Measurements from ENCODE around the gene DHX8. TPM values are rescaled to one million over a fixed set of nuclear protein-coding genes. Genes with fewer than 3 reads are reported as not detected.
A peak's percentile ranks its signal among the peaks of the same experiment; 100 is the strongest.

DHX8 gene
- total RNA-seq, 1 experiment from 2014 or later = 23.7 TPM

DNA sequence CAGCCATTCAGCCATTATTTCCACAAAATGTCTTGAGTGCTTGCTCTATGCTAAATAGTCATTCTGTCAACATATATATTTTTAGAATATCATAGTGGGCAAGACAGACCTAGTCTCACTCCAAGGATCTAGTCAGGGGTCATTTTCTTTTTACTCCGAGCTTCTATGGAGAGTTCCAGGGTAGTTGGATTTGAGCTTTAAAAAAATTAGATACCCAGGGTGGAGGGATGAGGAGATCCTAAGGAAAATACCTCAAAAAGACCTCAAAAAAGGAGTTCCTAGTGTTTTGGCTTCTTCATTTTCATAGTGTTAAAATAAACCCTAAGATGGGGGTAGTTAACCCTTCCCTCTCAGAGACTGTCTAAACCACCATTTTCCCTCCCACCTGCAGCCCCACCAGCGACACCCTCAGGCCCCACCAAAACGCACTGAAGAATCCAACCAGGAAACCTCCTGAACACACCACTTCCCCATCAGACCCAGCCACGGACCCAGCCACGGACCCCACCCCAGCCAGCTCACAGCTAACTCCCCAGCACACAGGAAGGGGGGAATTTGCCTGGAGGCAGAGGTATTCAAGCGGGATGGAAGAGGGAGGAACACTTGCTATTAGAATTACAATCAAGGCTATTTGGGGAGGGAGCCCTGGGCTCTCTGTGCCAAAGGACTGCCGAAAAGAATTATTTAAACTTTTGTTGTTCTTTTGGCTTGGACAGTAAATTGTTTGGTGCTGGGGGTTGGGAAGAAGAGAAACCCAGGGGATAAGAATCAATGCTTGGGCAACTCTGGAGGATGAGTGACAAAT, 60.2 kb downstream of the DHX8 start:
- Histone ChIP-seq H3K9ac (ENCODE audit: low read length) (peak overlapping the region; percentile 81), H3K79me2 (ENCODE audit: low read length) (peaks cover 47% of the 10 kb centered on the region), H3K36me3 (ENCODE audit: insufficient read depth, low read length) (no peaks in the 10 kb centered on the region), H3K9me2 (replicated peaks; ENCODE audit: insufficient read depth, low read length) (no peaks in the 10 kb centered on the region), H3K9me3 (ENCODE audit: low read length) (no peaks in the 10 kb centered on the region), H3K27me3 (ENCODE audit: low read length) (no peaks in the 10 kb centered on the region), H3K4me1 (ENCODE audit: low read length) (peaks cover 50% of the 10 kb centered on the region), H3K27ac (ENCODE audit: low read length) (peak overlapping the region; percentile 80), H3K4me3 (ENCODE audit: low read length) (peak overlapping the region; percentile 81), H4K20me1 (ENCODE audit: insufficient read depth, low read depth, low read length) (no peaks in the 10 kb centered on the region), H2AFZ (ENCODE audit: low read length) (no peak overlapping the region), H3K4me2 (ENCODE audit: low read depth, low read length, poor library complexity, severe bottlenecking) (peak overlapping the region; percentile 83)
- peak; percentile 62 for DNase-seq

DNA sequence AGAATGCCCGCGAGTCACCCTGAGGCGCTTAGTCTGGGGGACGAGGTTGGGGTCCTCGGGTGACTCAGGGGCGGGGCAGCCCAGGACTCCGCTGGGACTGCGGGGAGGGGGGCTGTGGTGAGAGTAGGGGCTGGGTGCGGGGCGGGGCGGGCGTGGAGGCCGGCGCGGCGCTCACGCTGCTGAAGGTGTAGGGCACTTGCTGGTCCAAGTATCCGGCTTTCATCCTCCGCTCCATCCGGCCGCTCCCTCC, 61.5 kb downstream of the DHX8 start:
- H4K20me1 ChIP-seq (ENCODE audit: insufficient read depth, low read depth, low read length) = no peaks in the 10 kb centered on the region
- no peaks in the 10 kb centered on the region for H3K9me2 ChIP-seq (replicated peaks; ENCODE audit: insufficient read depth, low read length)
- H2AFZ ChIP-seq (ENCODE audit: low read length) = peak overlapping the region; percentile 94; the same call in 1 of the 2 replicates
- H3K4me3 ChIP-seq (ENCODE audit: low read length) = peak overlapping the region; percentile 81
- H3K27ac ChIP-seq (ENCODE audit: low read length) = peak overlapping the region; percentile 80
- H3K4me2 ChIP-seq (ENCODE audit: low read depth, low read length, poor library complexity, severe bottlenecking) = peak overlapping the region; percentile 83
- no peaks in the 10 kb centered on the region for H3K36me3 ChIP-seq (ENCODE audit: insufficient read depth, low read length)
- no peaks in the 10 kb centered on the region for H3K27me3 ChIP-seq (ENCODE audit: low read length)
- peak; percentile 87 for DNase-seq
- H3K9ac ChIP-seq (ENCODE audit: low read length) = peak overlapping the region; percentile 81
- no peaks in the 10 kb centered on the region for H3K9me3 ChIP-seq (ENCODE audit: low read length)
- H3K79me2 ChIP-seq (ENCODE audit: low read length) = peaks cover 41% of the 10 kb centered on the region
- peaks cover 57% of the 10 kb centered on the region for H3K4me1 ChIP-seq (ENCODE audit: low read length)

DNA sequence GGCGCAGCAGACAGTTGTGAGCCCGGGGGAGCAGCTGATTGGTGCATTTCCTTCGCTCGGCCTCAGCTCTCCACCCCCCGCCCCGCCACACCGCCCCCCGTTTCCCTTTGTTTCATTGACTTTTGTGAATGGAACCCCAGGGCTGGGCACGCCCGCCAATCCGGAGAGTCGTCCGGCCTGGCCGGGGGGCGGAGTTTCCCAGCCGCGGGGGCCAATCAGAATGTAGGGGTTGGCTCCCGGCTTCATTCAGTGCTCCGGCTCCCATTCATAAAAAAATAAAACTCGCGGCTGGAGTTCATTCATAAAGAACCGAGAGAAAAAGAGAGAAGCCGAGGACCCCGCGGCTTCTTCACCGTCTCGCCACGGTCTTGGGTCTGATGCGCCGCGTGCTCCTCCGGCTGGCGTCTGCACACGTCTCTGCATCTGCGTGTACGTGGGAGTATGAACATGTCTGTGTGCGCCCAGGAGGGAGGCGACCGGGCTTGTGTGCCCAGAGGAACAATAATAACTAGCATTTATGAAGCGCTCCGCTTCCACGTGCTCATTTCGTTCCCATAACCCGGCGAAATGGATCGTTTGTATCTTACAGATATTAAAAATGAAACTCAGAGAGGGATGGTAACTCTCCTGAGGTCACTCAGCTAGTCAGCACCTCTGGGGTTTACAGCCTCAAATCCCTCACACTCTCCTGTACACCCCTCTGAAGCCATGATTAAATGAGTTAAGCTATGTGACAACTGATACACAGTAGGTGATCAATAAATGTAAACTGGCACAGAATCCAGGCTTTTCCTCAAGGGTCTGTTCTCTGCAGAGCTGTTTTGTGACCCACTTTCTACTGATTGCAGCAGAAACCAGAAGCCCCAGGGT, 62.8 kb downstream of the DHX8 start, which contains the start of gene ETV4:
ETV4 (minus strand) TSS at position 22 of the 870 bp plus-strand sequence. CDS start 723 bp downstream, outside the sequence.
- H2AFZ ChIP-seq (ENCODE audit: low read length) = peak within 1 kb of the TSS; percentile 94
- H3K4me1 ChIP-seq (ENCODE audit: low read length) = peaks cover 45% of the 10 kb centered on the region
- H3K36me3 ChIP-seq (ENCODE audit: insufficient read depth, low read length) = no peaks in the 10 kb centered on the region
- no peaks in the 10 kb centered on the region for H3K9me3 ChIP-seq (ENCODE audit: low read length)
- H4K20me1 ChIP-seq (ENCODE audit: insufficient read depth, low read depth, low read length) = no peaks in the 10 kb centered on the region
- peak within 1 kb of the TSS; percentile 83 for H3K4me2 ChIP-seq (ENCODE audit: low read depth, low read length, poor library complexity, severe bottlenecking)
- H3K9ac ChIP-seq (ENCODE audit: low read length) = peak within 1 kb of the TSS; percentile 81
- peak within 1 kb of the TSS; percentile 80 for H3K27ac ChIP-seq (ENCODE audit: low read length)
- H3K9me2 ChIP-seq (replicated peaks; ENCODE audit: insufficient read depth, low read length) = no peaks in the 10 kb centered on the region
- peak within 1 kb of the TSS; percentile 81 for H3K4me3 ChIP-seq (ENCODE audit: low read length)
- H3K27me3 ChIP-seq (ENCODE audit: low read length) = no peaks in the 10 kb centered on the region
- peaks cover 29% of the 10 kb centered on the region for H3K79me2 ChIP-seq (ENCODE audit: low read length)
- DNase-seq = peak; percentile 99

DNA sequence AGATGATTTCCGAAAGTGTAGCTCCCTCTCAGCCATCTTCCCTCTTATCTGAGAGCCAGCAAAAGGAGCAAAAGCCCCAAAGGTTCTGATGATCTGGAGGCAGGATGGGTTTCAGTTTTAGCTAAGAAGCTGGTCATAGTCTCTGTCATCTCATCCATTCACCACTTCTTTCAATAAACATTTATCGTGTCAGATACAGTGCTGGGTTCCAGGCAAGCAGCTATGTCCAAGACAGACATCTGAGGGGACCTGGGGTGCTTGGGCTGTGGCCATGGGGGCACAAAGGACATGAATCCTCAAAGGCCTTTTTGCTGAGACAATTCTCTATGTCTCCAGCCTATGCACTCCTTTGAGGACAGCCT, 63.4 kb downstream of the DHX8 start:
- Histone ChIP-seq H3K4me3 (ENCODE audit: low read length) (peak overlapping the region; percentile 65; the same call in 1 of the 2 replicates), H3K27ac (ENCODE audit: low read length) (no peak overlapping the region), H3K9me3 (ENCODE audit: low read length) (no peaks in the 10 kb centered on the region), H3K27me3 (ENCODE audit: low read length) (no peaks in the 10 kb centered on the region), H3K9me2 (replicated peaks; ENCODE audit: insufficient read depth, low read length) (no peaks in the 10 kb centered on the region), H2AFZ (ENCODE audit: low read length) (no peak overlapping the region), H3K36me3 (ENCODE audit: insufficient read depth, low read length) (no peaks in the 10 kb centered on the region), H3K4me1 (ENCODE audit: low read length) (peaks cover 39% of the 10 kb centered on the region), H3K4me2 (ENCODE audit: low read depth, low read length, poor library complexity, severe bottlenecking) (peak overlapping the region; percentile 83), H4K20me1 (ENCODE audit: insufficient read depth, low read depth, low read length) (no peaks in the 10 kb centered on the region), H3K9ac (ENCODE audit: low read length) (peak overlapping the region; percentile 58; the same call in 1 of the 2 replicates), H3K79me2 (ENCODE audit: low read length) (peaks cover 23% of the 10 kb centered on the region)
- DNase-seq = no peak

DNA sequence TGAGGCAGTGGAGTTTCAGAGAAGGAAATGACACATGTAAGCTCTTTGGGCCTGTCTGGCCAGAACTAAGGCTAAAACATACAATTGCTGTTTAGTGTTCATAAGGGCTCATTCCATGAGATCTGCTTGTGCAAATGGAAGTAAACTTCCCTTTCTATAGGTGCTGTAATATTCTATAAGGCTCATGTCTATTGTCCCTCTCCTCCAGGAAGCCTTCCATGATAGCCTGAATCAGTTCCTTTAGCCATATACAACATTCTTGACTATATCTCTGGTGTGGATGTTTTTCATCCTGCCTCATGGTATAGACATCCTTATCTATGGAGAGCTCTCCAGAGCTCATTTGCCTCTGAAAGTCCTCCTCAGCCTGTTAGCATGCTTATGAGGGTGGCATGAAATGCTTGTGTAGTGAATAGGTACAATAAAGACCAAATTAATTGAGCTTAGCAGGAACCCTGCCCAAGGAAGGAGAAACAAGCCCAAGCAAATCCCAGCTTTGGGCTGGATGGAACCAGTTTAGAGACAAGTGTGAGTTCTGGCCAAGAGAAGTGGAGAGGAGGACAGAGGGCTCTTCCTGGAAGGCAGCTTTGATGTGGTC, 64.0 kb downstream of the DHX8 start:
- Histone ChIP-seq H3K27me3 (ENCODE audit: low read length) (no peaks in the 10 kb centered on the region), H3K9ac (ENCODE audit: low read length) (no peak overlapping the region), H3K4me2 (ENCODE audit: low read depth, low read length, poor library complexity, severe bottlenecking) (peak overlapping the region; percentile 83)

DNA sequence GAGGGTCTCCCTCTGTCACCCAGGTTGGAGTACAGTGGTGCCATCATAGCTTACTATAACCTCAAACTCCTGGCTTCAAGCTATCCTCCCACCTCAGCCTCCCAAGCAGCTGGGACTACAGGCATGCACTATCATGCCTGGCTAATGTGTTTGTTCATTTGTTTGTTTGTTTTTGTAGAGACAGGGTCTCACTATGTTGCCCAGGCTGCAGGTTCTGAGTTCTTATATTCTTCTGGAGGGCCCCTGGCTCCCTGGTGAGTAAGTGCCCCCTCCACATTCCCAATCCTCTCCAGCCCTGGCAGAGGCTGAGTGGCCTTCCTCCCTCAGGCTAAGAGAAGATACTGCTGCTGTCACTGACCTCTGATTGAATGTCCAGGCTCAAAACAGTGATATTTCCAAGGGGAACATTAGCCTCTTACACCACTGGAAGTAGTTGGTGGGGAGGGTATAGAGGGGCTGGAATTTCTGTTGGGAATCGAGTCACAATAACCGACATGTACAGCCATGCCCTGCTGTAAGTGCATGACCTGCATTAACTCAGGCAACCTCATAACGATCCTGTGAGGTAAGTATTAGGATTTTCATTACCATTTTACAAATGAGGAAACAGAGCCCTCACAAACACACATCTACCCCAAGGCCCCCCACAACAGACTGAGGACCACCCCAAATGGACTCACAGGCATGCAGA, 65.1 kb downstream of the DHX8 start:
- H3K27me3 ChIP-seq (ENCODE audit: low read length) = no peaks in the 10 kb centered on the region
- no peaks in the 10 kb centered on the region for H3K36me3 ChIP-seq (ENCODE audit: insufficient read depth, low read length)
- no peak overlapping the region for H3K9ac ChIP-seq (ENCODE audit: low read length)
- peaks cover 11% of the 10 kb centered on the region for H3K79me2 ChIP-seq (ENCODE audit: low read length)
- H3K4me3 ChIP-seq (ENCODE audit: low read length) = no peak overlapping the region
- H3K4me1 ChIP-seq (ENCODE audit: low read length) = peaks cover 27% of the 10 kb centered on the region
- H3K9me2 ChIP-seq (replicated peaks; ENCODE audit: insufficient read depth, low read length) = no peaks in the 10 kb centered on the region
- no peaks in the 10 kb centered on the region for H4K20me1 ChIP-seq (ENCODE audit: insufficient read depth, low read depth, low read length)
- no peak overlapping the region for H3K27ac ChIP-seq (ENCODE audit: low read length)
- no peaks in the 10 kb centered on the region for H3K9me3 ChIP-seq (ENCODE audit: low read length)
- H2AFZ ChIP-seq (ENCODE audit: low read length) = no peak overlapping the region
- DNase-seq = no peak
- H3K4me2 ChIP-seq (ENCODE audit: low read depth, low read length, poor library complexity, severe bottlenecking) = no peak overlapping the region

More for the DNA sequence above, 64.0 kb downstream of the DHX8 start:
- H3K36me3 ChIP-seq (ENCODE audit: insufficient read depth, low read length) = no peaks in the 10 kb centered on the region
- H3K9me3 ChIP-seq (ENCODE audit: low read length) = no peaks in the 10 kb centered on the region
- H3K4me3 ChIP-seq (ENCODE audit: low read length) = no peak overlapping the region
- peaks cover 35% of the 10 kb centered on the region for H3K4me1 ChIP-seq (ENCODE audit: low read length)
- H3K27ac ChIP-seq (ENCODE audit: low read length) = no peak overlapping the region
- H3K79me2 ChIP-seq (ENCODE audit: low read length) = peaks cover 19% of the 10 kb centered on the region
- DNase-seq = no peak
- H4K20me1 ChIP-seq (ENCODE audit: insufficient read depth, low read depth, low read length) = no peaks in the 10 kb centered on the region
- no peaks in the 10 kb centered on the region for H3K9me2 ChIP-seq (replicated peaks; ENCODE audit: insufficient read depth, low read length)
- no peak overlapping the region for H2AFZ ChIP-seq (ENCODE audit: low read length)

DNA sequence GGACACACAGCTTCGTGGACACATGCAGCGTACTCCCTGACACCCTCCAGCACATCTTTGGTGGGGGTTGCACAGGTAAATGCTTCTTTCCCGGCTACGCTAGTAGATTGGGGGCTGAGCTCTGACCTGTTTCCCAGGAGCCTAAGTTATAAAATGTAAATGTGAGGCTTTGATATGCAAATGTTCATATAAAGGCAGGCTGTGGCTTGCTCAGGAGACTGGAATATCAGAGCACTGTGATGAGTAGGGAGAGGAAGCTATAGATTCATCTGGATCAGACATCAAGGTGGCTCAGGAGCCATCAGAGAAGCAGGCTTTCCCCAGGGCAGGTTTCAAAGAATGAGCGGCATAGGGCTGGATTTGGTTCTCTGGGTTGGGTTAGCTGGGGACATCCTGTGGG, 65.7 kb downstream of the DHX8 start:
- H2AFZ ChIP-seq (ENCODE audit: low read length) = no peak overlapping the region
- H3K4me1 ChIP-seq (ENCODE audit: low read length) = peaks cover 21% of the 10 kb centered on the region
- H3K4me3 ChIP-seq (ENCODE audit: low read length) = no peak overlapping the region
- H4K20me1 ChIP-seq (ENCODE audit: insufficient read depth, low read depth, low read length) = no peaks in the 10 kb centered on the region
- no peaks in the 10 kb centered on the region for H3K36me3 ChIP-seq (ENCODE audit: insufficient read depth, low read length)
- no peak overlapping the region for H3K27ac ChIP-seq (ENCODE audit: low read length)
- no peaks in the 10 kb centered on the region for H3K9me2 ChIP-seq (replicated peaks; ENCODE audit: insufficient read depth, low read length)
- no peaks in the 10 kb centered on the region for H3K9me3 ChIP-seq (ENCODE audit: low read length)
- H3K4me2 ChIP-seq (ENCODE audit: low read depth, low read length, poor library complexity, severe bottlenecking) = no peak overlapping the region
- no peak overlapping the region for H3K9ac ChIP-seq (ENCODE audit: low read length)
- DNase-seq = no peak
- H3K79me2 ChIP-seq (ENCODE audit: low read length) = peaks cover 4% of the 10 kb centered on the region
- no peaks in the 10 kb centered on the region for H3K27me3 ChIP-seq (ENCODE audit: low read length)
